Lower leg skin (tissue), 3 donors: ENCODE results near the gene NAALADL2.

Source experiments
- POLR2A ChIP-seq, 2 donors: fragments of 450-650 bp; IDR thresholded peaks; one replicate each; pipeline ENCODE4 v1.6.1; 2016 to 2017; ENCODE audit warnings: antibody characterized with exemption in 2 of 2, mild to moderate bottlenecking in 1 of 2, moderate library complexity in 1 of 2
- TF ChIP-seq, protein P1 (sequence below), 3 donors: fragments of 450-650 bp; IDR thresholded peaks; one replicate each; pipeline ENCODE4 v1.5.1; 2016; ENCODE audit warnings: antibody characterized with exemption in 3 of 3, mild to moderate bottlenecking in 3 of 3, moderate library complexity in 2 of 3

DNA sequence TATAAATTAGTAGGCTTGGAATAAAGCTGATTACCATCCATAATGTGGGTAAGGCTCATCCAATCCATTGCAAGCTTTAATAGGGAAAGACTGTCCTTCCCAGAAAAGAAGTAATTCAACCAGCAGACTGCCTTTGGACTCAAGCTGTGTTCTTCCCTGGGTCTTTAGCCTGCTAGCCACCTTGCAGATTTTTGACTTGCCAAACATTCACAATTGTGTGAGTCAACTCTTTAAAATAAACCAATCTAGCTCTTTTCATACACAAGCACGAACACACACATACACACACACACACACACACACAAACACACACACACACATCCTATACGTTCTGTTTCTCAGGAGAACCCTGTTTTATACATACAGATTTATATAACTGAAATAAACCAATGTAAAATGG lies 248.1 kb downstream of the NAALADL2 start:
- TF ChIP-seq POLR2A (IDR thresholded peaks at IDR 0.05): no peak
- TF ChIP-seq, protein P1, sequence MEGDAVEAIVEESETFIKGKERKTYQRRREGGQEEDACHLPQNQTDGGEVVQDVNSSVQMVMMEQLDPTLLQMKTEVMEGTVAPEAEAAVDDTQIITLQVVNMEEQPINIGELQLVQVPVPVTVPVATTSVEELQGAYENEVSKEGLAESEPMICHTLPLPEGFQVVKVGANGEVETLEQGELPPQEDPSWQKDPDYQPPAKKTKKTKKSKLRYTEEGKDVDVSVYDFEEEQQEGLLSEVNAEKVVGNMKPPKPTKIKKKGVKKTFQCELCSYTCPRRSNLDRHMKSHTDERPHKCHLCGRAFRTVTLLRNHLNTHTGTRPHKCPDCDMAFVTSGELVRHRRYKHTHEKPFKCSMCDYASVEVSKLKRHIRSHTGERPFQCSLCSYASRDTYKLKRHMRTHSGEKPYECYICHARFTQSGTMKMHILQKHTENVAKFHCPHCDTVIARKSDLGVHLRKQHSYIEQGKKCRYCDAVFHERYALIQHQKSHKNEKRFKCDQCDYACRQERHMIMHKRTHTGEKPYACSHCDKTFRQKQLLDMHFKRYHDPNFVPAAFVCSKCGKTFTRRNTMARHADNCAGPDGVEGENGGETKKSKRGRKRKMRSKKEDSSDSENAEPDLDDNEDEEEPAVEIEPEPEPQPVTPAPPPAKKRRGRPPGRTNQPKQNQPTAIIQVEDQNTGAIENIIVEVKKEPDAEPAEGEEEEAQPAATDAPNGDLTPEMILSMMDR (IDR thresholded peaks at IDR 0.05): no peak
